PC-9 (cell line): ENCODE measurements around the gene METAP1.
"Not testable (repeated sequence)": the region's sequence is repeated elsewhere in the genome, so short reads cannot be mapped to it uniquely, and the experiment has no call there.

Source experiments
- CTCF ChIP-seq: fragments of 200-600 bp; sonication (generic); conservative IDR thresholded peaks from 2 replicates; pipeline ENCODE4 v1.6.1; 2017; ENCODE audit warnings: mixed run types, antibody characterized with exemption, mild to moderate bottlenecking, moderate library complexity
- EZH2 ChIP-seq: fragments of 200-600 bp; sonication (generic); IDR thresholded peaks from 2 replicates; pipeline ENCODE4 v1.8.0; 2017; ENCODE audit warnings: antibody characterized with exemption, low read depth

GRCh38 chr4:99080869-99081268 is 85.3 kb downstream of the METAP1 start:
- not testable (repeated sequence) for TF ChIP-seq CTCF, EZH2
